Measurements from ENCODE around the gene MPST. TPM values are rescaled to one million over a fixed set of nuclear protein-coding genes. Genes with fewer than 3 reads are reported as not detected.

The MPST gene
- total RNA-seq, 3 donors from 2014 or later = 135 to 224 (median 186) TPM

GRCh38 chr22:37063431-37064420 lies 44.2 kb downstream of the MPST start:
- Histone ChIP-seq H3K9me3 (no peaks in the 10 kb centered on the region), H3K4me1 (ENCODE audit: low read depth) (peaks cover 8% of the 10 kb centered on the region), H3K36me3 (ENCODE audit: low read depth) (no peaks in the 10 kb centered on the region), H3K4me3 (no peak overlapping the region)
- no peak for TF ChIP-seq CTCF (IDR thresholded peaks at IDR 0.05)
- ATAC-seq (peak; percentile 62), DNase-seq (peak in 2 of 3 donors; percentile 53 to 67)
- intact Hi-C loops (cut with DNase I, micrococcal nuclease) = no loop called here

- no peak for ATAC-seq
- Histone ChIP-seq H3K4me3 (no peak overlapping the region), H3K36me3 (ENCODE audit: low read depth) (no peaks in the 10 kb centered on the region), H3K9me3 (no peaks in the 10 kb centered on the region), H3K4me1 (ENCODE audit: low read depth) (peaks cover 12% of the 10 kb centered on the region)
- no peak for DNase-seq
- TF ChIP-seq CTCF (IDR thresholded peaks at IDR 0.05) = no peak
- intact Hi-C loops (cut with DNase I, micrococcal nuclease) = no loop called here
Measured at GRCh38 chr22:37064553-37064952, 45.0 kb downstream of the MPST start.

DNA sequence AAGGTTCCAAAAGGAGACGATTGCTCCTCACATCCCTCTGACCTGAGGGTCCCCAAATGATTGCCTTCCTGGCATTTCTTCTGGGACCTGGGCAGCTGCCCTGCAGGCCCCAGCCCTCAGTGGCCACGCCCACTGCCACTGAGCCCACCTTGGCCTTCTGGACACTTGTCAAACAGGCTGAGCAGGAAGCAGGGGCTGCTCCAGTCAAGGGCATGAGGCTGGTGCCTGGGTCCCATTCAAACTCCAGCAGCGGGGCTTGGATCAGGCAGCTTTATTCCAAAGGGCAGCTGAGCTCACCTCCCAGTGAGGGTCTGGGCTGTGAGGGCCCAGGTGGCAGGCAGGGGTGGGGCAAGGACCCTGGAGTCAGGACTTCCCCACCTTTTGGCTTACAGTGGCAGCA lies 45.6 kb downstream of the MPST start:
- Histone ChIP-seq H3K36me3 (ENCODE audit: low read depth) (no peaks in the 10 kb centered on the region), H3K4me1 (ENCODE audit: low read depth) (peaks cover 12% of the 10 kb centered on the region), H3K9me3 (no peaks in the 10 kb centered on the region), H3K4me3 (no peak overlapping the region)
- intact Hi-C loops (cut with DNase I, micrococcal nuclease) = no loop called here
- no peak for DNase-seq
- no peak for TF ChIP-seq CTCF (IDR thresholded peaks at IDR 0.05)
- ATAC-seq = no peak

GRCh38 chr22:37065961-37066360 lies 46.4 kb downstream of the MPST start:
- no peak overlapping the region for H3K4me3 ChIP-seq
- no peak for TF ChIP-seq CTCF (IDR thresholded peaks at IDR 0.05)
- no peak for DNase-seq
- H3K4me1 ChIP-seq (ENCODE audit: low read depth) = peaks cover 12% of the 10 kb centered on the region
- ATAC-seq = no peak
- intact Hi-C loops (cut with DNase I, micrococcal nuclease) = no loop called here
- no peaks in the 10 kb centered on the region for H3K36me3 ChIP-seq (ENCODE audit: low read depth)
- H3K9me3 ChIP-seq = no peaks in the 10 kb centered on the region

- DNase-seq (no peak), ATAC-seq (no peak)
- H3K4me3 ChIP-seq = no peak overlapping the region
- no peak for TF ChIP-seq CTCF (IDR thresholded peaks at IDR 0.05)
- no peaks in the 10 kb centered on the region for H3K36me3 ChIP-seq (ENCODE audit: low read depth)
- intact Hi-C loops (cut with DNase I, micrococcal nuclease) = no loop called here
- no peaks in the 10 kb centered on the region for H3K9me3 ChIP-seq
- peaks cover 12% of the 10 kb centered on the region for H3K4me1 ChIP-seq (ENCODE audit: low read depth)
Measured at GRCh38 chr22:37067428-37067827, 47.9 kb downstream of the MPST start.
